ENCODE measurements around the gene DPYD. TPM values are rescaled to one million over a fixed set of nuclear protein-coding genes. Genes with fewer than 3 reads are reported as not detected.

DPYD gene
- total RNA-seq, 2 donors from 2014 or later: 9.2 to 17.5 TPM

- H3K27ac Mint-ChIP-seq: no peak overlapping the region
- Histone ChIP-seq H3K27ac (ENCODE audit: low read depth, low read length) (no peak overlapping the region), H3K36me3 (ENCODE audit: control insufficient read depth, insufficient read depth, low read length) (no peaks in the 10 kb centered on the region), H3K9me3 (ENCODE audit: control insufficient read depth, low read length) (no peaks in the 10 kb centered on the region), H3K9ac (ENCODE audit: extremely low read depth, low read length, poor library complexity, severe bottlenecking) (no peak overlapping the region), H3K4me1 (ENCODE audit: control insufficient read depth, insufficient read depth, low read length) (no peaks in the 10 kb centered on the region), H3K4me3 (ENCODE audit: low read length) (no peak overlapping the region), H3K27me3 (ENCODE audit: control insufficient read depth, insufficient read depth, low read length, poor library complexity, severe bottlenecking) (no peaks in the 10 kb centered on the region)
- H3K4me1 Mint-ChIP-seq: no peaks in the 10 kb centered on the region
- DNase-seq: no peak
- no peaks in the 10 kb centered on the region for H3K27me3 Mint-ChIP-seq (ENCODE audit: insufficient read depth)
- H3K4me3 Mint-ChIP-seq: no peak overlapping the region
- H3K36me3 Mint-ChIP-seq (ENCODE audit: low read depth): no peaks in the 10 kb centered on the region
- no peaks in the 10 kb centered on the region for H3K9me3 Mint-ChIP-seq
- TF ChIP-seq CTCF (conservative IDR thresholded peaks at IDR 0.05): no peak
- WGBS, 2 experiments (ENCODE audit: insufficient coverage in 1 of 2, insufficient read length in 1 of 2): 82% methylated on average over 2 of the region's 2 CpGs; no CpG with 5 or more reads in 1 of the 2 experiments
These were observed 321.4 kb downstream of the DPYD start for GRCh38 chr1:97599447-97599846.

- Mint-ChIP-seq H3K27ac (no peak overlapping the region), H3K4me3 (no peak overlapping the region), H3K36me3 (ENCODE audit: low read depth) (no peaks in the 10 kb centered on the region), H3K4me1 (peaks cover 4% of the 10 kb centered on the region), H3K27me3 (ENCODE audit: insufficient read depth) (no peaks in the 10 kb centered on the region), H3K9me3 (no peaks in the 10 kb centered on the region)
- Histone ChIP-seq H3K4me3 (ENCODE audit: low read length) (no peak overlapping the region), H3K9me3 (ENCODE audit: control insufficient read depth, low read length) (no peaks in the 10 kb centered on the region), H3K4me1 (ENCODE audit: control insufficient read depth, insufficient read depth, low read length) (no peaks in the 10 kb centered on the region), H3K27me3 (ENCODE audit: control insufficient read depth, insufficient read depth, low read length, poor library complexity, severe bottlenecking) (no peaks in the 10 kb centered on the region), H3K27ac (ENCODE audit: low read depth, low read length) (no peak overlapping the region), H3K9ac (ENCODE audit: extremely low read depth, low read length, poor library complexity, severe bottlenecking) (no peak overlapping the region), H3K36me3 (ENCODE audit: control insufficient read depth, insufficient read depth, low read length) (no peaks in the 10 kb centered on the region)
- 94 to 95% methylated on average over 7 to 8 of the region's 8 CpGs for WGBS, 2 experiments (ENCODE audit: insufficient coverage in 1 of 2, insufficient read length in 1 of 2)
- DNase-seq: no peak
- no peak for TF ChIP-seq CTCF (conservative IDR thresholded peaks at IDR 0.05)
These were observed 327.6 kb downstream of the DPYD start for GRCh38 chr1:97593192-97593591.

GRCh38 chr1:97588772-97589171, 332.1 kb downstream of the DPYD start:
- no peaks in the 10 kb centered on the region for H3K4me1 ChIP-seq (ENCODE audit: control insufficient read depth, insufficient read depth, low read length)
- no peak overlapping the region for H3K4me3 ChIP-seq (ENCODE audit: low read length)
- H3K4me3 Mint-ChIP-seq: no peak overlapping the region
- no peak for DNase-seq
- no peaks in the 10 kb centered on the region for H3K36me3 Mint-ChIP-seq (ENCODE audit: low read depth)
- TF ChIP-seq CTCF (conservative IDR thresholded peaks at IDR 0.05): no peak
- no peaks in the 10 kb centered on the region for H3K27me3 Mint-ChIP-seq (ENCODE audit: insufficient read depth)
- H3K27ac Mint-ChIP-seq: no peak overlapping the region
- H3K27ac ChIP-seq (ENCODE audit: low read depth, low read length): no peak overlapping the region
- no peaks in the 10 kb centered on the region for H3K36me3 ChIP-seq (ENCODE audit: control insufficient read depth, insufficient read depth, low read length)
- H3K9ac ChIP-seq (ENCODE audit: extremely low read depth, low read length, poor library complexity, severe bottlenecking): no peak overlapping the region
- H3K4me1 Mint-ChIP-seq: peaks cover 4% of the 10 kb centered on the region
- H3K9me3 ChIP-seq (ENCODE audit: control insufficient read depth, low read length): no peaks in the 10 kb centered on the region
- no peaks in the 10 kb centered on the region for H3K9me3 Mint-ChIP-seq
- no peaks in the 10 kb centered on the region for H3K27me3 ChIP-seq (ENCODE audit: control insufficient read depth, insufficient read depth, low read length, poor library complexity, severe bottlenecking)

Measured in endodermal cell (in vitro differentiated cells).